ENCODE data around the gene EPHB1.

DNA sequence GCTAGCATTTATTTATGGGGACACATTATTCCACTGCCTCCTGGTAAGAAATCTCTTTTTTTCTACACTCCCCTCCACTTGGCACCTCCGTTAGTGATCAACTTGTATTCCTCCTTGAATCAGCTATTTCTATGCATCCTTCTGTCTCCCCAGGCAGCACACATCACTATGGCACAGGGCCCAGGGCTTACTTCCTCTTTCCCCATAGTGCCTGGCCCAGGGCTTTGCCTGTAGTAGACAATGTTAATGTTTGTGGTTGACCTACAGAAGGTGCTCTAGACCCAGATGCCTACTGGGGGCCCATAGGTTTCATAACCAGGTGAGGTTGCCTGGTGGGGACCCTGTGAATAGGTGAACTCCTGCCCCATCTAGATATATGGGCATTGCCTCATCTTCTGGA is 44.9 kb downstream of the EPHB1 start:
- TF ChIP-seq, protein P1, sequence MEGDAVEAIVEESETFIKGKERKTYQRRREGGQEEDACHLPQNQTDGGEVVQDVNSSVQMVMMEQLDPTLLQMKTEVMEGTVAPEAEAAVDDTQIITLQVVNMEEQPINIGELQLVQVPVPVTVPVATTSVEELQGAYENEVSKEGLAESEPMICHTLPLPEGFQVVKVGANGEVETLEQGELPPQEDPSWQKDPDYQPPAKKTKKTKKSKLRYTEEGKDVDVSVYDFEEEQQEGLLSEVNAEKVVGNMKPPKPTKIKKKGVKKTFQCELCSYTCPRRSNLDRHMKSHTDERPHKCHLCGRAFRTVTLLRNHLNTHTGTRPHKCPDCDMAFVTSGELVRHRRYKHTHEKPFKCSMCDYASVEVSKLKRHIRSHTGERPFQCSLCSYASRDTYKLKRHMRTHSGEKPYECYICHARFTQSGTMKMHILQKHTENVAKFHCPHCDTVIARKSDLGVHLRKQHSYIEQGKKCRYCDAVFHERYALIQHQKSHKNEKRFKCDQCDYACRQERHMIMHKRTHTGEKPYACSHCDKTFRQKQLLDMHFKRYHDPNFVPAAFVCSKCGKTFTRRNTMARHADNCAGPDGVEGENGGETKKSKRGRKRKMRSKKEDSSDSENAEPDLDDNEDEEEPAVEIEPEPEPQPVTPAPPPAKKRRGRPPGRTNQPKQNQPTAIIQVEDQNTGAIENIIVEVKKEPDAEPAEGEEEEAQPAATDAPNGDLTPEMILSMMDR (IDR thresholded peaks at IDR 0.05; ENCODE audit: insufficient read depth, low read length), result no peak
- TF ChIP-seq POLR2AphosphoS5 (IDR thresholded peaks at IDR 0.05; ENCODE audit: low read depth), result no peak
